GM12878 (cell line): ENCODE results near the gene TEX9.

ENCODE experiments used
- FOS ChIP-seq: IDR thresholded peaks from 3 replicates; pipeline ENCODE4 v1.6.1; 2011; ENCODE audit warnings: borderline replicate concordance; ENCODE audit not compliant: insufficient read length; ENCODE audit errors: extremely low read depth
- MLLT1 ChIP-seq: fragments of 450-650 bp; IDR thresholded peaks from 2 replicates; pipeline ENCODE4 v1.6.1; 2016; ENCODE audit warnings: mild to moderate bottlenecking
- POLR2AphosphoS5 ChIP-seq: IDR thresholded peaks from 2 replicates; pipeline ENCODE4 v1.6.1; 2011; ENCODE audit warnings: mild to moderate bottlenecking, low read length, inconsistent platforms
- RAD21 ChIP-seq: IDR thresholded peaks from 2 replicates; pipeline ENCODE4 v1.6.1; 2011; ENCODE audit warnings: mild to moderate bottlenecking, low read depth, low read length, moderate library complexity; ENCODE audit not compliant: insufficient read depth

- no peak for TF ChIP-seq MLLT1
- TF ChIP-seq FOS, result no peak
- no peak for TF ChIP-seq POLR2AphosphoS5
- no peak for TF ChIP-seq RAD21
These were observed 106.3 kb downstream of the TEX9 start for GRCh38 chr15:56471440-56472069.
